HepG2 (cell line): ENCODE results near the gene SRC. TPM values are rescaled to one million over a fixed set of nuclear protein-coding genes. Genes with fewer than 3 reads are reported as not detected.

Source experiments
- ATAC-seq: fragments of 200-7000 bp; cut with Tn5 transposase; 3 replicates; pipeline ENCODE4 v1.9.1; 2020; ENCODE audit warnings: mild to moderate bottlenecking, moderate library complexity
- BruUV-seq: library from RNA; stranded (reverse); fragments of 400-500 nt; replicated peaks from 2 replicates; lab custom pipeline; 2021; lab: Mats Ljungman, UMichigan
- CTCF ChIA-PET: fragments of 300-600 bp; formaldehyde crosslinking; extraction: SDS; loops from one replicate; lab custom pipeline; 2021; ENCODE audit warnings: low total read pairs, inconsistent platforms, low intra/inter-chr PET ratio; lab: Yijun Ruan, JAX
- POLR2A ChIA-PET: fragments of 350-600 bp; sonication (Branson Sonifier 250); formaldehyde crosslinking; loops from one replicate; lab custom pipeline; 2020; ENCODE audit warnings: antibody characterized with exemption, inconsistent platforms; lab: Yijun Ruan, JAX
- DNase-seq: peaks from one replicate; pipeline ENCODE4 v3.0.0-alpha.2; 2015; ENCODE audit warnings: low spot score
- FAIRE-seq: peaks from 3 replicates; lab custom pipeline; 2011; peaks lifted over from hg19 to GRCh38; lab: Jason Lieb, UNC
- H2AFZ ChIP-seq: one replicate; pipeline ENCODE4 v1.6.1; 2011; ENCODE audit warnings: low read length, inconsistent platforms
- H3K27ac ChIP-seq: fragments of 300-600 bp; 3 replicates; pipeline ENCODE4 v1.8.0; 2011; ENCODE audit warnings: mixed run types, mild to moderate bottlenecking, mixed read lengths, low read length, inconsistent platforms; ENCODE audit not compliant: insufficient read depth; ENCODE audit errors: extremely low read length
- H3K27me3 ChIP-seq, 2 experiments: fragments of 200-600 bp in 1 of 2; 2 replicates in 1 of 2; 3 replicates in 1 of 2; pipeline versions ENCODE4 v1.6.0 to v1.8.0; 2011; ENCODE audit warnings: low read length in 2 of 2, mild to moderate bottlenecking in 2 of 2, moderate library complexity in 2 of 2, inconsistent platforms in 1 of 2; ENCODE audit not compliant: insufficient read depth in 2 of 2, control insufficient read depth in 1 of 2
- H3K36me3 ChIP-seq, 2 experiments: fragments of 200-600 bp in 1 of 2; replicated peaks in 1 of 2; 2 replicates in 1 of 2; 3 replicates in 1 of 2; pipeline versions ENCODE4 v1.5.1 to v1.8.0; 2011; ENCODE audit warnings: low read length in 2 of 2, inconsistent platforms in 1 of 2; ENCODE audit not compliant: insufficient read depth in 2 of 2, control insufficient read depth in 1 of 2
- H3K4me1 ChIP-seq: 2 replicates; pipeline ENCODE4 v1.5.1; 2012; ENCODE audit warnings: low read length, inconsistent platforms; ENCODE audit not compliant: insufficient read depth
- H3K4me2 ChIP-seq: 2 replicates; pipeline ENCODE4 v1.6.0; 2011; ENCODE audit warnings: low read depth, low read length, inconsistent platforms
- H3K4me3 ChIP-seq, 3 experiments: fragments of 200-600 bp in 1 of 3; sonication (generic), shearing (Covaris generic) in 1 of 3; replicated peaks in 1 of 3; 2 replicates each; pipeline ENCODE4 v1.5.1; 2011 to 2016; ENCODE audit warnings: low read length in 3 of 3, inconsistent platforms in 2 of 3, low read depth in 2 of 3, mild to moderate bottlenecking in 2 of 3, control low read depth in 1 of 3, mixed read lengths in 1 of 3; ENCODE audit not compliant: insufficient read depth in 1 of 3
- H3K79me2 ChIP-seq: one replicate; pipeline ENCODE4 v1.6.1; 2011; ENCODE audit warnings: low read length, inconsistent platforms; ENCODE audit not compliant: insufficient read depth
- H3K9ac ChIP-seq: 2 replicates; pipeline ENCODE4 v1.6.0; 2011; ENCODE audit warnings: mild to moderate bottlenecking, low read depth, low read length, inconsistent platforms; ENCODE audit not compliant: insufficient read depth
- H3K9me3 ChIP-seq: 2 replicates; pipeline ENCODE4 v1.5.1; 2012; ENCODE audit warnings: mild to moderate bottlenecking, low read length
- H4K20me1 ChIP-seq: 2 replicates; pipeline ENCODE4 v1.6.0; 2011; ENCODE audit warnings: inconsistent platforms, mild to moderate bottlenecking, low read length, moderate library complexity; ENCODE audit not compliant: insufficient read depth
- NR2F1 ChIP-seq, 2 experiments: fragments of 450-650 bp in 1 of 2; formaldehyde crosslinking in 1 of 2; IDR thresholded peaks; 2 replicates each; pipeline versions ENCODE4 v1.5.0 to v1.6.1; 2016 to 2020; ENCODE audit warnings: mild to moderate bottlenecking in 1 of 2, missing compliant biosample characterization in 1 of 2, missing genetic modification reagents in 1 of 2, moderate library complexity in 1 of 2
- RFXANK ChIP-seq: IDR thresholded peaks from 2 replicates; pipeline ENCODE4 v1.6.1; 2016
- SSRP1 ChIP-seq: IDR thresholded peaks from 2 replicates; pipeline ENCODE4 v1.6.1; 2016; ENCODE audit warnings: control low read depth
- TEAD3 ChIP-seq: optimal IDR thresholded peaks from 2 replicates; pipeline ENCODE3; 2016; ENCODE audit warnings: borderline replicate concordance
- ZBTB38 ChIP-seq: sonication (generic); formaldehyde crosslinking; IDR thresholded peaks from 2 replicates; pipeline ENCODE4 v1.5.1; 2020; ENCODE audit warnings: mild to moderate bottlenecking, missing genetic modification reagents
- ZBTB7A ChIP-seq: sonication (generic); formaldehyde crosslinking; IDR thresholded peaks from 2 replicates; pipeline ENCODE4 v1.8.0; 2022; ENCODE audit warnings: mild to moderate bottlenecking, missing genetic modification reagents
- ZNF205 ChIP-seq: IDR thresholded peaks from 2 replicates; pipeline ENCODE4 v1.6.1; 2018; ENCODE audit warnings: missing biosample characterization, missing genetic modification reagents
- ZNF274 ChIP-seq: sonication (generic); formaldehyde crosslinking; IDR thresholded peaks from 2 replicates; pipeline ENCODE4 v1.5.1; 2020; ENCODE audit warnings: mild to moderate bottlenecking, missing genetic modification reagents
- ZNF350 ChIP-seq: sonication (generic); formaldehyde crosslinking; IDR thresholded peaks from 2 replicates; pipeline ENCODE4 v1.4.0; 2020; ENCODE audit warnings: mild to moderate bottlenecking, low read depth, missing genetic modification reagents, borderline replicate concordance
- ZNF768 ChIP-seq: sonication (generic); formaldehyde crosslinking; IDR thresholded peaks from 2 replicates; pipeline ENCODE4 v1.4.0; 2020; ENCODE audit warnings: missing genetic modification reagents
- ZNF788 ChIP-seq: sonication (generic); formaldehyde crosslinking; IDR thresholded peaks from 2 replicates; pipeline ENCODE4 v1.5.0; 2020; ENCODE audit warnings: mild to moderate bottlenecking, missing genetic modification reagents, borderline replicate concordance
- ZSCAN22 ChIP-seq: sonication (generic); formaldehyde crosslinking; IDR thresholded peaks from 2 replicates; pipeline ENCODE4 v1.4.0; 2020; ENCODE audit warnings: mild to moderate bottlenecking, missing genetic modification reagents
- WGBS: methylation state at CpG from one replicate; pipeline ENCODE4 v1.1.6; 2017; ENCODE audit warnings: low lambda C conversion rate; 5-methylcytosine and 5-hydroxymethylcytosine counted together
- in situ Hi-C: cut with HindIII; loops from 2 replicates; pipeline ENCODE4 v1.10.0; 2017; ENCODE audit warnings: low pct_unique_long_range_greater_than_20kb; ENCODE audit not compliant: extremely low pct_ligation_motif_present
- intact Hi-C: fragments of 100-400 bp; cut with micrococcal nuclease; formaldehyde crosslinking; loops from one replicate; pipeline ENCODE4 v1.10.0; 2022; ENCODE audit not compliant: unreplicated experiment
- polyA plus RNA-seq, 8 experiments: library from polyadenylated mRNA; depleted of rRNA in 3 of 8; stranded (reverse) in 7 of 8; unstranded in 1 of 8; fragments of >200 nt; fragmentation: Illumina TruSeq in 4 of 8; extraction: Trizol in 4 of 8; gene quantifications; 2 replicates each; pipeline versions ENCODE4 v1.2.1 to v1.2.3, GENCODE V29; 2011 to 2016; ENCODE audit warnings: low read depth in 4 of 8, missing spikeins in 1 of 8, mixed read lengths in 1 of 8; ENCODE audit not compliant: insufficient read depth in 1 of 8
- total RNA-seq, 5 experiments: library from RNA; depleted of rRNA; stranded (reverse); fragments of >200 nt; fragmentation: Illumina TruSeq; extraction: Trizol; gene quantifications; 2 replicates each; pipeline ENCODE4 v1.2.3, GENCODE V29; 2016; ENCODE audit warnings: low read depth in 1 of 5
- TF ChIP-seq, protein P1 (sequence below): sonication (generic); formaldehyde crosslinking; IDR thresholded peaks from 2 replicates; pipeline ENCODE4 v1.4.0; 2020; ENCODE audit warnings: missing genetic modification reagents, low read depth, mild to moderate bottlenecking, borderline replicate concordance
- TF ChIP-seq, protein P2 (sequence below): sonication (generic); formaldehyde crosslinking; IDR thresholded peaks from 2 replicates; pipeline ENCODE4 v1.4.0; 2020; ENCODE audit warnings: missing genetic modification reagents
- TF ChIP-seq, protein P3 (sequence below): sonication (generic); formaldehyde crosslinking; IDR thresholded peaks from 2 replicates; pipeline ENCODE4 v1.4.0; 2020; ENCODE audit warnings: missing genetic modification reagents
- TF ChIP-seq, protein P4 (sequence below), 2 experiments: sonication (generic) in 1 of 2; formaldehyde crosslinking in 1 of 2; IDR thresholded peaks; 2 replicates each; pipeline versions ENCODE4 v1.4.0 to v1.6.1; 2018 to 2020; ENCODE audit warnings: missing genetic modification reagents in 2 of 2, borderline replicate concordance in 1 of 2, low read depth in 1 of 2, mild to moderate bottlenecking in 1 of 2, missing biosample characterization in 1 of 2

SRC gene
- total and polyA plus RNA-seq, 2 of the 13 experiments (the other 11 are each of a cell fraction or from before 2014, with no cell fraction given): 54.7 to 192 TPM

DNA sequence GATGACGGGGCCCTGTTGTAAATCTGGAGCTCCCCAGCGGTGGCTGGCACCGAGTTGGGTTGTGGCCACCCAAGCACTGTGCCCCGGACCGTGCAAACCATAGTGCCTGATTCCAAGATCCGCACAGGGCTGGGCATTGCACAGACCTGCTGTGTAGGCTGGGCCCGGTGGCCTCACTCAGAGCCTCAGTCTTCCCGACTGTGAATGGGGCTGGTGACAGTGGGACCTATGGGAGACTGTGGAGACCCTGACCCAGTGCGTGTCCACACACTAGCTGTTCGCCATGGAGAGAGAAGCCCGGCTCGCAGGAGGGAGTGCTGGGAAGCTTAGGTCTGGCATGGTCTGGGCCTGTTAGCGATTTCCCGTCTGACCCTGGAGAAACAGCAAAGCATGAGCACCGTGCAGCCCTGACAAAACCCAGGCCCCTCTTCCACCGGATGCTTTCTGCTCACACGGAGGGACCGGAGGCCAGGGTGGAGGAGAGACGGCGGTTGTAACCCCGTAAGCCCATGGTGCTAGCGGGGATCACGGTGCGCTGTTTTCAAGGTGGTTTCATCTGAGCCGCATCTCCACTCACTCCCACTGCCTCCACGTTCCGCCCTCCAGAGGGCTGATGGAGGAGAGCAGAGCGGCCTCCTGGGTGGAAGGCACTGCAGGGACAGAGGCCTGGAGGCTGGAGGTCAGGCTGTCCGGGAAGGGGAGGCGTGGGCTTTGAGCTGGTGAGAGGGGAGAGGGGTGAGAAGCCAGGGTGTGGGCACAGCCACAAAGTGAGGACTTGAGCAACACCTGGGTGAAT lies 52.2 kb downstream of the SRC start:
- FAIRE-seq: no peak
- H3K27me3 ChIP-seq: no peaks in the 10 kb centered on the region
- peaks cover 30 to 61% of the 10 kb centered on the region in 2 experiments for H3K36me3 ChIP-seq
- 95% methylated on average over 30 of the region's 30 CpGs for WGBS
- ChIA-PET POLR2A (interaction anchor here (1.2 to 3.5 kb wide), 8 partner anchors 18 to 132 kb away, joined by 4 to 14 read pairs (median 6); partner anchors contain the start of genes BLCAP and MANBAL), CTCF (interaction anchor here (1.0 to 2.2 kb wide), 2 partner anchors 13 to 129 kb away, joined by 3 to 7 read pairs; no protein-coding TSS in a partner anchor)
- no TSS peak for BruUV-seq
- no peak overlapping the region for H3K4me3 ChIP-seq
- H3K9me3 ChIP-seq: no peaks in the 10 kb centered on the region
- in situ Hi-C loops: no loop called here
- no peak overlapping the region for H2AFZ ChIP-seq
- H4K20me1 ChIP-seq: no peaks in the 10 kb centered on the region
- H3K4me2 ChIP-seq: peak overlapping the region; percentile 37; the same call in 1 of the 2 replicates
- ATAC-seq: peak; percentile 9
- H3K79me2 ChIP-seq: no peaks in the 10 kb centered on the region
- peaks cover 62% of the 10 kb centered on the region for H3K4me1 ChIP-seq
- peak overlapping the region; percentile 67 for H3K27ac ChIP-seq
- intact Hi-C loops: loop anchor here (5.0 kb wide), 1 partner anchor 131 kb away; no protein-coding TSS in a partner anchor
- peak overlapping the region; percentile 12; the same call in 1 of the 2 replicates for H3K9ac ChIP-seq
- no peak for DNase-seq
- no peak; the same call in 1 of the 2 replicates for TF ChIP-seq SSRP1 (CRISPR knock-in tag)
- peak; percentile 48; the same call in 1 of the 2 replicates for TF ChIP-seq ZNF768 (CRISPR knock-in tag)
- TF ChIP-seq ZNF350: 0 out of 2 replicates have a peak, but pooled peaks have one; percentile 4
- TF ChIP-seq RFXANK (CRISPR knock-in tag): no peak
- 0 out of 2 replicates have a peak, but pooled peaks have one; percentile 7 for TF ChIP-seq ZBTB7A (CRISPR knock-in tag)
- TF ChIP-seq ZBTB38 (CRISPR knock-in tag): peak; percentile 87; the same call in 1 of the 2 replicates
- no peak for TF ChIP-seq ZSCAN22 (CRISPR knock-in tag)
- TF ChIP-seq, protein P1, sequence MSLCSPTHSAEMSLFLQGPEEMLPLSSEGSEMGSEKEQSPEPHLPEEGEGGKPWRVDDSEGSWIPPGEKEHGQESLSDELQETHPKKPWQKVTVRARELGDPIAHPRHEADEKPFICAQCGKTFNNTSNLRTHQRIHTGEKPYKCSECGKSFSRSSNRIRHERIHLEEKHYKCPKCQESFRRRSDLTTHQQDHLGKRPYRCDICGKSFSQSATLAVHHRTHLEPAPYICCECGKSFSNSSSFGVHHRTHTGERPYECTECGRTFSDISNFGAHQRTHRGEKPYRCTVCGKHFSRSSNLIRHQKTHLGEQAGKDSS (CRISPR knock-in tag): 0 out of 2 replicates have a peak, but pooled peaks have one; percentile 17
- TF ChIP-seq NR2F1 (CRISPR knock-in tag; IDR thresholded peaks at IDR 0.05): 0 out of 4 replicates have a peak, but pooled peaks of 1 of the 2 experiments have one; percentile 5
- TF ChIP-seq, protein P2, sequence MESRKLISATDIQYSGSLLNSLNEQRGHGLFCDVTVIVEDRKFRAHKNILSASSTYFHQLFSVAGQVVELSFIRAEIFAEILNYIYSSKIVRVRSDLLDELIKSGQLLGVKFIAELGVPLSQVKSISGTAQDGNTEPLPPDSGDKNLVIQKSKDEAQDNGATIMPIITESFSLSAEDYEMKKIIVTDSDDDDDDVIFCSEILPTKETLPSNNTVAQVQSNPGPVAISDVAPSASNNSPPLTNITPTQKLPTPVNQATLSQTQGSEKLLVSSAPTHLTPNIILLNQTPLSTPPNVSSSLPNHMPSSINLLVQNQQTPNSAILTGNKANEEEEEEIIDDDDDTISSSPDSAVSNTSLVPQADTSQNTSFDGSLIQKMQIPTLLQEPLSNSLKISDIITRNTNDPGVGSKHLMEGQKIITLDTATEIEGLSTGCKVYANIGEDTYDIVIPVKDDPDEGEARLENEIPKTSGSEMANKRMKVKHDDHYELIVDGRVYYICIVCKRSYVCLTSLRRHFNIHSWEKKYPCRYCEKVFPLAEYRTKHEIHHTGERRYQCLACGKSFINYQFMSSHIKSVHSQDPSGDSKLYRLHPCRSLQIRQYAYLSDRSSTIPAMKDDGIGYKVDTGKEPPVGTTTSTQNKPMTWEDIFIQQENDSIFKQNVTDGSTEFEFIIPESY: peak; percentile 88
- TF ChIP-seq, protein P3, sequence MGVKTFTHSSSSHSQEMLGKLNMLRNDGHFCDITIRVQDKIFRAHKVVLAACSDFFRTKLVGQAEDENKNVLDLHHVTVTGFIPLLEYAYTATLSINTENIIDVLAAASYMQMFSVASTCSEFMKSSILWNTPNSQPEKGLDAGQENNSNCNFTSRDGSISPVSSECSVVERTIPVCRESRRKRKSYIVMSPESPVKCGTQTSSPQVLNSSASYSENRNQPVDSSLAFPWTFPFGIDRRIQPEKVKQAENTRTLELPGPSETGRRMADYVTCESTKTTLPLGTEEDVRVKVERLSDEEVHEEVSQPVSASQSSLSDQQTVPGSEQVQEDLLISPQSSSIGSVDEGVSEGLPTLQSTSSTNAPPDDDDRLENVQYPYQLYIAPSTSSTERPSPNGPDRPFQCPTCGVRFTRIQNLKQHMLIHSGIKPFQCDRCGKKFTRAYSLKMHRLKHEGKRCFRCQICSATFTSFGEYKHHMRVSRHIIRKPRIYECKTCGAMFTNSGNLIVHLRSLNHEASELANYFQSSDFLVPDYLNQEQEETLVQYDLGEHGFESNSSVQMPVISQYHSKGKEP (CRISPR knock-in tag): no peak
- TF ChIP-seq, protein P4, sequence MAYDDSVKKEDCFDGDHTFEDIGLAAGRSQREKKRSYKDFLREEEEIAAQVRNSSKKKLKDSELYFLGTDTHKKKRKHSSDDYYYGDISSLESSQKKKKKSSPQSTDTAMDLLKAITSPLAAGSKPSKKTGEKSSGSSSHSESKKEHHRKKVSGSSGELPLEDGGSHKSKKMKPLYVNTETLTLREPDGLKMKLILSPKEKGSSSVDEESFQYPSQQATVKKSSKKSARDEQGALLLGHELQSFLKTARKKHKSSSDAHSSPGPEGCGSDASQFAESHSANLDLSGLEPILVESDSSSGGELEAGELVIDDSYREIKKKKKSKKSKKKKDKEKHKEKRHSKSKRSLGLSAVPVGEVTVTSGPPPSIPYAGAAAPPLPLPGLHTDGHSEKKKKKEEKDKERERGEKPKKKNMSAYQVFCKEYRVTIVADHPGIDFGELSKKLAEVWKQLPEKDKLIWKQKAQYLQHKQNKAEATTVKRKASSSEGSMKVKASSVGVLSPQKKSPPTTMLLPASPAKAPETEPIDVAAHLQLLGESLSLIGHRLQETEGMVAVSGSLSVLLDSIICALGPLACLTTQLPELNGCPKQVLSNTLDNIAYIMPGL (CRISPR knock-in tag; IDR thresholded peaks at IDR 0.05; ENCODE audit: borderline replicate concordance in 1 of 2, low read depth in 1 of 2): 0 out of 4 replicates have a peak, but pooled peaks of 1 of the 2 experiments have one; percentile 3
- TF ChIP-seq TEAD3 (CRISPR knock-in tag): no peak
- no peak for TF ChIP-seq ZNF205 (CRISPR knock-in tag)
- 0 out of 2 replicates have a peak, but pooled peaks have one; percentile 7 for TF ChIP-seq ZNF274 (CRISPR knock-in tag)
- TF ChIP-seq ZNF788: 0 out of 2 replicates have a peak, but pooled peaks have one; percentile 17
